ENCODE measurements around the gene POLDIP2. TPM values are rescaled to one million over a fixed set of nuclear protein-coding genes. Genes with fewer than 3 reads are reported as not detected.

Gene POLDIP2
- total and polyA plus RNA-seq, 2 of the 4 experiments (the other 2 are of a cell fraction): 66.7 to 77.8 TPM

- TF ChIP-seq USF2 (IDR thresholded peaks at IDR 0.05; ENCODE audit: low read depth, low read length): no peak
- TF ChIP-seq FOS (IDR thresholded peaks at IDR 0.05; ENCODE audit: low read depth, low read length): no peak
- TF ChIP-seq MAZ (IDR thresholded peaks at IDR 0.05; ENCODE audit: borderline replicate concordance, low read depth, low read length): no peak
- TF ChIP-seq CTCF (conservative IDR thresholded peaks at IDR 0.05; ENCODE audit: low read depth, low read length): no peak
- TF ChIP-seq SMC3 (IDR thresholded peaks at IDR 0.05; ENCODE audit: low read depth, low read length): no peak
- no peak for TF ChIP-seq RCOR1 (IDR thresholded peaks at IDR 0.05; ENCODE audit: insufficient replicate concordance, low read length)
- TF ChIP-seq RAD21 (IDR thresholded peaks at IDR 0.05; ENCODE audit: low read length): no peak
- no peak for TF ChIP-seq POLR2A (IDR thresholded peaks at IDR 0.05; ENCODE audit: low read depth, low read length)
- no peak for TF ChIP-seq CEBPB (IDR thresholded peaks at IDR 0.05; ENCODE audit: low read depth, low read length)
- no peak for TF ChIP-seq NFE2L2 (IDR thresholded peaks at IDR 0.05; ENCODE audit: low read depth, low read length)
- no peak for TF ChIP-seq CHD1 (IDR thresholded peaks at IDR 0.05; ENCODE audit: low read depth, low read length)
- no peak for TF ChIP-seq BHLHE40 (IDR thresholded peaks at IDR 0.05; ENCODE audit: low read depth, low read length)
- no peak for TF ChIP-seq MAFK (IDR thresholded peaks at IDR 0.05; ENCODE audit: low read depth, low read length)
- no peak for TF ChIP-seq ELK1 (IDR thresholded peaks at IDR 0.05; ENCODE audit: borderline replicate concordance, low read depth, low read length)
- no peak for TF ChIP-seq MXI1 (IDR thresholded peaks at IDR 0.05; ENCODE audit: borderline replicate concordance, low read depth, low read length)
- TF ChIP-seq RFX5 (IDR thresholded peaks at IDR 0.05; ENCODE audit: low read depth, low read length): no peak
- Histone ChIP-seq H3K9me1 (ENCODE audit: insufficient read depth, low read length) (peaks cover 4% of the 10 kb centered on the region; the same call in 1 of the 2 replicates), H3K27me3 (ENCODE audit: control insufficient read depth, insufficient read depth, low read length) (no peaks in the 10 kb centered on the region), H3K27ac (ENCODE audit: insufficient read depth, low read length) (no peak overlapping the region), H2BK120ac (ENCODE audit: low read depth, low read length) (no peak overlapping the region), H2BK15ac (ENCODE audit: low read depth, low read length) (no peak overlapping the region), H2AK9ac (replicated peaks; ENCODE audit: low read depth, low read length, poor library complexity) (no peak overlapping the region), H3K4me3 (ENCODE audit: insufficient read depth, low read depth, low read length) (no peak overlapping the region), H3K14ac (replicated peaks; ENCODE audit: low read depth, low read length) (no peak overlapping the region), H3K23ac (ENCODE audit: low read depth, low read length) (no peak overlapping the region), H3K4me1 (ENCODE audit: control insufficient read depth, insufficient read depth, low read length) (peaks cover 2% of the 10 kb centered on the region; the same call in 1 of the 2 replicates), H4K20me1 (ENCODE audit: insufficient read depth, low read length) (peaks cover 17% of the 10 kb centered on the region), H3K18ac (ENCODE audit: low read depth, low read length) (no peak overlapping the region), H4K5ac (ENCODE audit: low read depth, low read length) (no peak overlapping the region), H4K8ac (ENCODE audit: low read depth in 2 of 2, low read length in 2 of 2) (no peak overlapping the region), H2BK5ac (ENCODE audit: low read depth, low read length, poor library complexity, severe bottlenecking) (no peak overlapping the region), H3K9ac (ENCODE audit: low read depth, low read length) (no peak overlapping the region), H3K4me2 (ENCODE audit: low read depth, low read length) (no peak overlapping the region), H2AFZ (replicated peaks; ENCODE audit: low read length, poor library complexity) (no peak overlapping the region), H3K9me3 (ENCODE audit: control insufficient read depth, insufficient read depth, low read length) (no peaks in the 10 kb centered on the region), H3K56ac (ENCODE audit: extremely low read depth, insufficient read depth, low read length) (no peak overlapping the region), H2AK5ac (ENCODE audit: low read depth, low read length) (no peak overlapping the region), H4K91ac (ENCODE audit: insufficient read depth, low read depth, low read length) (no peak overlapping the region), H2BK20ac (ENCODE audit: low read depth, low read length) (no peak overlapping the region), H3K79me1 (ENCODE audit: low read depth in 1 of 2, low read length in 2 of 2) (peaks cover 0 to 14% of the 10 kb centered on the region in 2 experiments; a peak in 2 of 4 replicates), H3K36me3 (ENCODE audit: control insufficient read depth, insufficient read depth, low read length) (peaks cover 35% of the 10 kb centered on the region), H3K4ac (ENCODE audit: low read depth, low read length) (no peak overlapping the region)
- BruUV-seq (replicated peaks): no TSS peak
- 100% methylated on average over 1 of the region's 8 CpGs; no CpG with 5 or more reads in 1 of the 2 experiments for WGBS, 2 experiments (ENCODE audit: extremely low coverage in 2 of 2, insufficient read length in 1 of 2)
- ChIA-PET CTCF (no interaction called here), POLR2A (ENCODE audit: unreplicated experiment) (no interaction called here)
- in situ Hi-C loops (cut with MboI; ENCODE audit: low sequenced_read_pairs) (no loop called here), dilution Hi-C loops (cut with HindIII; ENCODE audit: low sequenced_read_pairs, unreplicated experiment) (no loop called here), intact Hi-C loops (cut with micrococcal nuclease) (no loop called here)
- ATAC-seq (ENCODE audit: low read depth): no peak
- DNase-seq: no peak
Observed at GRCh38 chr17:28385406-28385805, 28.1 kb upstream of the POLDIP2 start.

Data from IMR-90 (cell line).